NT2/D1 (cell line): ENCODE measurements around the gene SLC10A3.

Source experiments
- SUZ12 ChIP-seq: IDR thresholded peaks from 2 replicates; pipeline ENCODE4 v1.6.1; 2011; ENCODE audit not compliant: insufficient read length, insufficient read depth; ENCODE audit errors: extremely low read depth
- YY1 ChIP-seq: IDR thresholded peaks from 2 replicates; pipeline ENCODE4 v1.6.1; 2011; ENCODE audit not compliant: insufficient read length, insufficient read depth

DNA sequence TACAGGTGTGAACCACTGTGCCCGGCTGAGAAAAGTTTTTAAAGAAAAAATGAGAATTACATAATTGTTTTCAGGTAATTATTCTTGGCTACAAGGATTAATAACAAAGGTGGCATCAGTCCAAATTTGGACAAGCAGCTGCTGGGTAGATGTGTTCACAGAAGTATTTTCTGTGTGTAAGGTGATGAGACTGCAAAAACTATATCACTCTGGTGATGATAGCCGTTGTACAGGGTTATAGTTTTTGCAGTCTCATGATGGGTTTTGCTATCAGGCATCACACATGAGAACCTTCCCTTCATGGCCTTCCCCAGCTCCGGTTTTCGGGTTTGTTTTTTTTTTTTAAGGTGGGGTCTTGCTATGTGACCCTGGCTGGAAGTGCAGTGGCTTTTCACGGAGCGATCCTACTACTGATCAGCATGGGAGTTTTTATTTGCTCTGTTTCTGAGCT, 5.1 kb upstream of the SLC10A3 start:
- TF ChIP-seq SUZ12 (no peak), YY1 (no peak)
